HL-60 (cell line): Measurements from ENCODE around the gene TELO2.

Experiments used
- DNase-seq, 2 experiments: peaks; one replicate each; pipeline ENCODE4 v3.0.0-alpha.2; 2010 to 2020; ENCODE audit warnings: low read depth in 1 of 2, low spot score in 1 of 2
- H3K27ac ChIP-seq: fragments of 250-450 bp; sonication (Bioruptor Pico); replicated peaks from 2 replicates; pipeline ENCODE4 v1.5.1; 2020; ENCODE audit warnings: mild to moderate bottlenecking, moderate library complexity
- H3K27me3 ChIP-seq: fragments of 250-450 bp; sonication (Bioruptor Pico); 2 replicates; pipeline ENCODE4 v1.5.1; 2021; ENCODE audit warnings: mild to moderate bottlenecking, moderate library complexity; ENCODE audit not compliant: insufficient read depth, poor library complexity, severe bottlenecking
- H3K4me3 ChIP-seq: replicated peaks from 2 replicates; pipeline ENCODE4 v1.5.1; 2011; ENCODE audit warnings: mild to moderate bottlenecking, control low read depth, low read length; ENCODE audit not compliant: insufficient read depth
- GABPA ChIP-seq: IDR thresholded peaks from 2 replicates; pipeline ENCODE4 v1.6.1; 2012; ENCODE audit warnings: low read depth
- POLR2AphosphoS5 ChIP-seq: IDR thresholded peaks from 2 replicates; pipeline ENCODE4 v1.6.1; 2012; ENCODE audit warnings: low read depth
- SPI1 ChIP-seq: IDR thresholded peaks from 2 replicates; pipeline ENCODE4 v1.6.1; 2012; ENCODE audit warnings: low read depth, mild to moderate bottlenecking, borderline replicate concordance
- TF ChIP-seq, protein P1 (sequence below): IDR thresholded peaks from 2 replicates; pipeline ENCODE4 v1.6.1; 2012; ENCODE audit warnings: low read depth; ENCODE audit not compliant: insufficient replicate concordance
- TF ChIP-seq, protein P2 (sequence below): IDR thresholded peaks from one replicate; pipeline ENCODE4 v1.5.1; 2011; ENCODE audit warnings: low read length, control low read depth, inconsistent platforms; ENCODE audit not compliant: insufficient read depth

Gene TELO2

GRCh38 chr16:1511662-1512569 lies 18.8 kb downstream of the TELO2 start:
- TF ChIP-seq, protein P1, sequence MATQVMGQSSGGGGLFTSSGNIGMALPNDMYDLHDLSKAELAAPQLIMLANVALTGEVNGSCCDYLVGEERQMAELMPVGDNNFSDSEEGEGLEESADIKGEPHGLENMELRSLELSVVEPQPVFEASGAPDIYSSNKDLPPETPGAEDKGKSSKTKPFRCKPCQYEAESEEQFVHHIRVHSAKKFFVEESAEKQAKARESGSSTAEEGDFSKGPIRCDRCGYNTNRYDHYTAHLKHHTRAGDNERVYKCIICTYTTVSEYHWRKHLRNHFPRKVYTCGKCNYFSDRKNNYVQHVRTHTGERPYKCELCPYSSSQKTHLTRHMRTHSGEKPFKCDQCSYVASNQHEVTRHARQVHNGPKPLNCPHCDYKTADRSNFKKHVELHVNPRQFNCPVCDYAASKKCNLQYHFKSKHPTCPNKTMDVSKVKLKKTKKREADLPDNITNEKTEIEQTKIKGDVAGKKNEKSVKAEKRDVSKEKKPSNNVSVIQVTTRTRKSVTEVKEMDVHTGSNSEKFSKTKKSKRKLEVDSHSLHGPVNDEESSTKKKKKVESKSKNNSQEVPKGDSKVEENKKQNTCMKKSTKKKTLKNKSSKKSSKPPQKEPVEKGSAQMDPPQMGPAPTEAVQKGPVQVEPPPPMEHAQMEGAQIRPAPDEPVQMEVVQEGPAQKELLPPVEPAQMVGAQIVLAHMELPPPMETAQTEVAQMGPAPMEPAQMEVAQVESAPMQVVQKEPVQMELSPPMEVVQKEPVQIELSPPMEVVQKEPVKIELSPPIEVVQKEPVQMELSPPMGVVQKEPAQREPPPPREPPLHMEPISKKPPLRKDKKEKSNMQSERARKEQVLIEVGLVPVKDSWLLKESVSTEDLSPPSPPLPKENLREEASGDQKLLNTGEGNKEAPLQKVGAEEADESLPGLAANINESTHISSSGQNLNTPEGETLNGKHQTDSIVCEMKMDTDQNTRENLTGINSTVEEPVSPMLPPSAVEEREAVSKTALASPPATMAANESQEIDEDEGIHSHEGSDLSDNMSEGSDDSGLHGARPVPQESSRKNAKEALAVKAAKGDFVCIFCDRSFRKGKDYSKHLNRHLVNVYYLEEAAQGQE, result no peak
- TF ChIP-seq POLR2AphosphoS5, result peak; percentile 74
- no peak for DNase-seq
- no peaks in the 10 kb centered on the region for H3K27me3 ChIP-seq
- no peak overlapping the region for H3K4me3 ChIP-seq
- H3K27ac ChIP-seq, result no peak overlapping the region

DNA sequence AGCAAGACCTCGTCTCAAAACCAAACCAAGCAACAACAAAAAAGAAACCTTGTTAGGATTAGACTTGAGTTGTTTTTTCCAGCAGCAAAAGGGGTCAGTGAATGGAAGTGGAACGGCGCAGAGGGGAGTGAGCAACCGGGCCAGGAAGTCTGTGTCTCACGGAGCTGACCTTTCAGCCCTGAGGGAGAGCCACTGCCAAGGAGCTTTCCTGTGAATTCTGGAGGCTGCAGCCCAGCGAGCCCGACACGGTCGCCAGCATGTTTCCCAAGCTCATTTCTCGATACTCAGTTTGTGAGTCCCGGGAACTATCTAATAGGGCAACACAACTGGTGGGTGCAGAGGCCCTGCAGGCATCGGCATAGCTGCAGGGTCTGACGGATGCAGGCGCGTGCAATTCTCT lies 19.6 kb downstream of the TELO2 start:
- DNase-seq, result no peak
- Histone ChIP-seq H3K4me3 (no peak overlapping the region), H3K27me3 (no peaks in the 10 kb centered on the region), H3K27ac (no peak overlapping the region)
- TF ChIP-seq SPI1, result no peak
- TF ChIP-seq, protein P2, sequence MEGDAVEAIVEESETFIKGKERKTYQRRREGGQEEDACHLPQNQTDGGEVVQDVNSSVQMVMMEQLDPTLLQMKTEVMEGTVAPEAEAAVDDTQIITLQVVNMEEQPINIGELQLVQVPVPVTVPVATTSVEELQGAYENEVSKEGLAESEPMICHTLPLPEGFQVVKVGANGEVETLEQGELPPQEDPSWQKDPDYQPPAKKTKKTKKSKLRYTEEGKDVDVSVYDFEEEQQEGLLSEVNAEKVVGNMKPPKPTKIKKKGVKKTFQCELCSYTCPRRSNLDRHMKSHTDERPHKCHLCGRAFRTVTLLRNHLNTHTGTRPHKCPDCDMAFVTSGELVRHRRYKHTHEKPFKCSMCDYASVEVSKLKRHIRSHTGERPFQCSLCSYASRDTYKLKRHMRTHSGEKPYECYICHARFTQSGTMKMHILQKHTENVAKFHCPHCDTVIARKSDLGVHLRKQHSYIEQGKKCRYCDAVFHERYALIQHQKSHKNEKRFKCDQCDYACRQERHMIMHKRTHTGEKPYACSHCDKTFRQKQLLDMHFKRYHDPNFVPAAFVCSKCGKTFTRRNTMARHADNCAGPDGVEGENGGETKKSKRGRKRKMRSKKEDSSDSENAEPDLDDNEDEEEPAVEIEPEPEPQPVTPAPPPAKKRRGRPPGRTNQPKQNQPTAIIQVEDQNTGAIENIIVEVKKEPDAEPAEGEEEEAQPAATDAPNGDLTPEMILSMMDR, result no peak
- no peak for TF ChIP-seq GABPA
- TF ChIP-seq POLR2AphosphoS5, result no peak; the same call in 1 of the 2 replicates
- TF ChIP-seq, protein P1, result no peak

- Histone ChIP-seq H3K27me3 (no peaks in the 10 kb centered on the region), H3K27ac (no peak overlapping the region), H3K4me3 (no peak overlapping the region)
- no peak for DNase-seq
- TF ChIP-seq, protein P1, result no peak
- TF ChIP-seq POLR2AphosphoS5, result 0 out of 2 replicates have a peak, but pooled peaks have one; percentile 27
These were observed 21.3 kb downstream of the TELO2 start for GRCh38 chr16:1514507-1514906.

DNA sequence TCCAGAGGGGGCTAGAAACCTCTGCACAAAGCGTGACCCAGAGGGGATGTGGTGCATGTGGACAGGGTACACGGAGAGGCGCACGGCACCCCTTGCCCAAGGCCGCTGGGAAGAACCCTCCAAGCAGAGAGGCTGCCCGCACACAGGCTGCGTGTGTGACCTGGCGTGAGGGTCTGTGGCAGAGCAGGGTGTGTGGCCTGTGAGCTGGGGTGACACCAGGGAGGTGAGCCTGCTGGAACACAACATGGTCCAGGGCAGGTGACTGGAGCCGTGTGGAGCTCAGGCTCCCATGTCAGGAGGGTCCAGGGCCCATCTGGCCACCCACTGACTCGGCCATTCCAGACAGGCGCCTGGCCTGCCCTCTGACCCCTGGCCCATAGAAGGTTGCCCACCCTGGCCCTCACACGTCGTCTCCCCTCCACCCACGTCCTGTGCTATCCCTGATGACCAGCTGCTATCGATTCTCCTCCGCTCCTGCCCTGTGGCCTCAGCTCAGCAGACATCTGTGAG lies 25.5 kb downstream of the TELO2 start:
- no peaks in the 10 kb centered on the region for H3K27me3 ChIP-seq
- H3K4me3 ChIP-seq, result no peak overlapping the region
- DNase-seq, result no peak
- TF ChIP-seq GABPA, result no peak
- TF ChIP-seq, protein P2, result no peak
- no peak for TF ChIP-seq POLR2AphosphoS5
- no peak for TF ChIP-seq SPI1
- TF ChIP-seq, protein P1, result no peak
- no peak overlapping the region for H3K27ac ChIP-seq
